ENCODE results near the gene UBE2Q2.
"Not testable (repeated sequence)": the region's sequence is repeated elsewhere in the genome, so short reads cannot be mapped to it uniquely, and the experiment has no call there.

Gene UBE2Q2

GRCh38 chr15:75827691-75828090 lies 15.6 kb upstream of the UBE2Q2 start:
- no peak for FAIRE-seq

GRCh38 chr15:75828429-75828828 lies 14.8 kb upstream of the UBE2Q2 start:
- no peak for FAIRE-seq

DNA sequence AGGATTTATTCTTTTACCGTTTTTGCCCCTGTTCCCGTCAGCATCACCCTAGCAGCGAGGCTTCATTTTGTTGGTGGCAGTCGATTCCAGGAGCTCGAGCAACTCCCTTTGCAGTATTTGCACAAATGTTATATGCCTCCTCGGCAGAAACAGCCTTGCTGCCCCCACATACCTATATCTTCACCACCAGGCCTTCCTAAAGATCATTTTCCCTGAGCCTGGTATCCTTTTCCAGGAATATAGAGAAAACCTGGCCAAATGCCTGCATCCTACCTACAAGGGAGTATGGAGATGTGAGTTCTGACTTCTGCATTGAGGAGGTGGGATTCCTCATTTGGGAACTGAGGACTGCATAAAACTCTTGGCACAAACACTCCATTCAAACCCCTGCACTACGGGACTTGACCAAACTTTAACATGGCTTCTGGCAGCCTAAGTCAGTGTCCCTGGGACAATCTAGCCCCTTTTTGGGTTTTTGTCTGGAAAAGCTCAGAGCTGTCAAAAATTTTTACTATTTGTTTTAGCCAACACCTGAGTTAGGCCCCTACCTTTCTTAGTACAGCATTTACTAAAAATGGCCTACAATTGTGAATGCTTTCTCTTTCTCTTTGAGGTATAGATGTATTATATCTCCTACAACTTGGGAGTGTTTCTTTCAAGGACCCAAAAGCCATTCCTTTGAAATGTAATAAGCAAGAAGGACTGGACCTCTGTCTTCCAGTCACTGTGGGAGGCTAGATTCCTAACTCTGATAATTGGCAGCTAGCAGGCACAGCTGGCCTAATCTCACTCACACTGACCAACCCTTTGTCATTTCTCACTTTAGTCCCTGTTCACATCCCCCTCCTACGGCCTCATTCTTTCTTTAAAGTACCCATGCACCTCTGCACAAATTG lies 12.1 kb upstream of the UBE2Q2 start:
- no peak for FAIRE-seq

DNA sequence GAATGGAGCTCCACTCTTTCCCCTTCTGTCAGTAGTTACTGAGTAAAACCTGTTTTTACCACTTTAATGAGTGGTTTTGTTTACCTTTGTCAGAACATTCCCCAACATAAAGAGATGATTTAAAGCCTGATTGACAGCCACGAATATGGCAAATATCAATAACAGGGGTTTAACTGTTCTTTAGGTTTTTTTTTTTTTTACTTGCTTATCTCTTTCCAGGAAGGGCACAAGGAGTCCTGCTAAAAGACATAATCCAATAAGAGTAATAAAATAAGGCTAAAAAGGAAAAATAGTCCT lies 11.5 kb upstream of the UBE2Q2 start:
- FAIRE-seq = no peak

- FAIRE-seq = no peak
Observed at GRCh38 chr15:75832114-75832513, 11.1 kb upstream of the UBE2Q2 start.

GRCh38 chr15:75834021-75834420 lies 9.2 kb upstream of the UBE2Q2 start:
- no peak for FAIRE-seq

GRCh38 chr15:75835990-75836958 lies 7.0 kb upstream of the UBE2Q2 start:
- FAIRE-seq = no peak

- FAIRE-seq = no peak
Observed at GRCh38 chr15:75836959-75837334, 6.3 kb upstream of the UBE2Q2 start.

DNA sequence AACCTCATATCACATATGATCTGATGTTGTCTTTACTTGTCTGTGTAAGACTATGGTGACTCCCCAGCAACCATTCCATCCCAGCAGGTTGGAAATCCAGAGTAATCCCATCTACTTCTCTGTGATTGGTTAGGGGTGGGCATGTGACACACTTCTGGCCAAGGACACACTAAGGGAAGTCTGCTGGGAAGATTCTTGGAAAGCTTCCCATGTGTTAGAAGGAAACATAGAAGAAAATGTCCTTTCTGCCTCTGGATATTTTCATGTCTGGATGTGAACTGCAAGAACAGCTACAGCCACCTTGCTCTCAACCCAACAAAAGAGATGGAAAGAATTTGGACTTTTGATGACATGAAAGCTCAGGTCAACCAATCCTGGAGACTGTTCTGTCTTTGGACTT lies 2.6 kb upstream of the UBE2Q2 start:
- no peak for FAIRE-seq

GRCh38 chr15:75841626-75842025 lies 1.6 kb upstream of the UBE2Q2 start:
- no peak for FAIRE-seq

- no peak for FAIRE-seq
Observed at GRCh38 chr15:75843678-75844581, 683 bp downstream of the UBE2Q2 start.

DNA sequence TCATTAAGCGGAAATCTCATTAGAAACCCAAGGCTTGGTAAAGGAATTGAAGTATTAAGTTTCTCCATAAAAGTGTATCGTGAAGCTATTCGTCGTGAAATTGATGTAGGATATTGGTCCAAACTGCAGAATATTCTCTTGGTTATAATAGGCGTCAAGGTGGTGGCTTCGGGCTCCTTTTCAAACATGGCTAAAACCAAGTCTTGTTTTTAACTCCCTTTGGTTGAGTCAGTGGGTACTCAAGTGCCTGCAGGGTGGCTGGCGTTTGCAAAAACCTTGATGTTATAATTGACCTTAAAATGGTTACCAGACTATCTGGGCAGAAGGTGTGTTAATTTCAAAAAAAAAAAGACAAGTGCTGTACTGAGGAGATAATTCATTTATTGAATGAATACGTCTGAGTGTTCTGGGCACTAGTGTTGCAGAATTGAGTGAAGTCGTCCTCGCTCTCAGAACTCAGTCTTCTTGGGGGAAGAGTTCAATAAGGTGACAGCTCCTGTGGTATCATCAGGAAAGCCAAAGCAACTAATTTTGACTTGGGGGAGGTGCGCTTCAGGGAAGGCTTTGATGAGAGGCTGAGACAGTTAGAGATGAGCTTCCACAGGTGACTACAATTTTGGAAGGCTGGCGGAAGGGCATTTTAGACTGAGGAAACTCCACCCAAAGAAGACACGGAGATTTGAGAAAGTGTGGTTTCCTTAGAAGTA lies 1.5 kb downstream of the UBE2Q2 start:
- FAIRE-seq = no peak

DNA sequence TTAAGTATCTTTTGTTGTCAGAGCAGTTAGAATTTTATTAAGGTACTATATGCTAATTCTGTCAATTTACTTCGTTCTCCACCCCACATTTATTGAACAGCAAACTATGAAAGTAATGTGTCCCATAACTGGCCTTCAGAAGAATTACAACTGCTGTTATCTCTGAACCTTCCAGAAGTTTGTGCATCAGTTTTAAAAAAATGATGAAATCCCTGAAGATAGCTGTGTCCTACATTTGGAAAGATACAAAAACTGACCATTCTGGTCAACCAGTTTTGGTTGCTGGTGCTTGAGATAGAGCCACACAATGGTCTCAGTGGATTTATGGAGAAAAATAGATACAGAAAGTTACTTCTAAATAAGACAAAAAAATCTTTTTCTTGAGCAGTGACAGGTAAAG lies 5.9 kb downstream of the UBE2Q2 start:
- no peak for FAIRE-seq

GRCh38 chr15:75850708-75851107 lies 7.5 kb downstream of the UBE2Q2 start:
- peak; percentile 33 for FAIRE-seq

- not testable (repeated sequence) for FAIRE-seq
Observed at GRCh38 chr15:75851566-75851965, 8.3 kb downstream of the UBE2Q2 start.

DNA sequence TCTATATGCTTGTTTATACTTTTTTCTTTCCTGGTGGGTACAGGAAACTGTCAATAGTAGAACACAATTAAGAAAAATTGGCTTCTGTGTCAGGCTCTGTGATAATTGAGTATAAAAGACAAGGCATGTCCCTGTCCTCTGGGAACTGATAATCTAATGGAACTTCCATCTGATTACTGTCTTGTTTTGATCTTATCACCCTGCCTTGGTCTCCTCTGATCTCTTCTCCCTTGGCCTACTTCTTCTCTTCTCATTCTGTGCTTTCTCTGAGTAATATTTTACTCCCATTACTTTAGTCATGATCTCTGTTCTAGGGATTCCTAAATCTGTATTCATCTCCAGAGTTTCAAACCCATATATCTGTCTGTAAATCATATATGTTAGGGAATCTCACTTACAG lies 14.6 kb downstream of the UBE2Q2 start:
- no peak for FAIRE-seq

DNA sequence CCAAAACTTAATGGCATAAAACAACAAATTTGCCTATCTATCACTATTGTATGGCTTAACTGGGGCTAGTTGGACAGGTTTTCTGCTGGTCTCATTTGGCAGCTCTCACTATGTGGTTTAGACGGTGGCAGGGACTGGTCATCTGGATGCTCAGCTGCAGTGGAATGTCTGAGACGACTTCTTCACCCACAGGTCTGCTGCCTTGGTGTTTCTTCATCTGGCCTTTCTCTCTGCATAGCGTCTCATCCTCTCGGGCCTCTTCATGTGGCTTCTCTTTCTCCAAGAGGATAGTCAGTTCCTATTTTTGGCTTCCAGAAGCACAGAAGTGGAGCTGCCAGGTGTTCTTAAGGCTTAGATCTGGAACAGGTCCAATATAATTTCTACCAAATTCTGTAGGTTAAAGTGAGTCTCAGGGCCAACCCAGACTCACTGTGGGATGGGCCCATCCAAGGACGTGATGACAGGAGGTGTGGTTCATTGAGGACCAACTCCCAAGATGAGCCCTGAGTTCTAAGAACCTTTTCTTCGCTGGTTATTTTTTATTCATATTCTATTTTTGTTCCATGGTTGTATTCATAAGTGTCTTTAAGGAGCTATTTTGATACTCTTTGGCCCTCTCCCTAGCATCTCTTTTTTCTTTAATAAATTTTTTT lies 18.6 kb downstream of the UBE2Q2 start:
- no peak for FAIRE-seq

DNA sequence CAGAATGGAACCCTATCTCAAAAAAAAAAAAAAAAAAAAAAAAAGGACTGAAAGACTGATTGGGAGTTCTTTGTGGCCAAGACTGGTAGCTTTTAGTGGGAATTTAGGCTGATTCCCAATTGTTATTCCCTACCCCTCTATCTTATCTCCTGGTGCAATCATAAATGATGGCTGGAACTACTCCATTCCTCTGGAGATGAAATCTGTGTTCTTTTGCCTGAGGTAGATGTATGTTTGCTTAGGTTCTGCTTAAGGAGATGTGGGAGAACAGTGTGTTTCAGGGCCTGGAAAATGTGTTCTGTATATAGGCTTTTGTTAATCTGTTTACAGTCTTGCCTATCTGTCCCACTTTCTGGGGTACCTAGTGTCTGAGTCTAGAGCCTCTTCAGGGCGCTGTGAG lies 19.5 kb downstream of the UBE2Q2 start:
- no peak for FAIRE-seq

GRCh38 chr15:75864213-75865059 lies 21.2 kb downstream of the UBE2Q2 start:
- FAIRE-seq = no peak

GRCh38 chr15:75866045-75866444 lies 22.8 kb downstream of the UBE2Q2 start:
- not testable (repeated sequence) for FAIRE-seq

- no peak for FAIRE-seq
Observed at GRCh38 chr15:75866916-75867315, 23.7 kb downstream of the UBE2Q2 start.

Measured in islet of Langerhans (tissue), 1 donor.